Neural cell (in vitro differentiated cells): ENCODE results near the gene CDC73.

Experiments used
- CTCF ChIP-seq: fragments of 450-650 bp; IDR thresholded peaks from 2 replicates; pipeline ENCODE4 v1.5.1; 2014; ENCODE audit warnings: antibody characterized with exemption, mild to moderate bottlenecking, moderate library complexity; ENCODE audit not compliant: poor library complexity, severe bottlenecking
- MXI1 ChIP-seq: fragments of 450-650 bp; conservative IDR thresholded peaks from 2 replicates; pipeline ENCODE4 v1.6.1; 2014; ENCODE audit warnings: antibody characterized with exemption, mild to moderate bottlenecking; ENCODE audit not compliant: poor library complexity, severe bottlenecking

- TF ChIP-seq CTCF (no peak), MXI1 (no peak)
Measured at GRCh38 chr1:193293726-193294125, 171.9 kb downstream of the CDC73 start.
